Upper lobe of left lung (tissue), 4 donors: ENCODE measurements around the gene VAV3.

Experiments
- CTCF ChIP-seq, 6 experiments: fragments of 450-650 bp in 4 of 6; fragments of 200-600 bp in 2 of 6; sonication (generic) in 2 of 6; IDR thresholded peaks; one replicate each; pipeline ENCODE4 v1.5.1; 2016 to 2019; ENCODE audit warnings: antibody characterized with exemption in 6 of 6
- POLR2A ChIP-seq, 4 donors: fragments of 450-650 bp; IDR thresholded peaks; one replicate each; pipeline ENCODE4 v1.5.1; 2016 to 2017; ENCODE audit warnings: antibody characterized with exemption in 4 of 4, mild to moderate bottlenecking in 2 of 4

- TF ChIP-seq POLR2A (IDR thresholded peaks at IDR 0.05) (no peak), CTCF (IDR thresholded peaks at IDR 0.05) (no peak)
Observed at GRCh38 chr1:107741242-107741641, 223.7 kb downstream of the VAV3 start.
